Panc1 (cell line): ENCODE data around the gene EIF2AK2. TPM values are rescaled to one million over a fixed set of nuclear protein-coding genes. Genes with fewer than 3 reads are reported as not detected.

Source experiments
- ATAC-seq: fragments of 200-7000 bp; cut with Tn5 transposase; 2 replicates; pipeline ENCODE4 v1.9.1; 2020; ENCODE audit warnings: mild to moderate bottlenecking, moderate library complexity
- BruUV-seq: library from RNA; stranded (reverse); fragments of 400-500 nt; replicated peaks from 2 replicates; lab custom pipeline; 2021; lab: Mats Ljungman, UMichigan
- CTCF ChIA-PET: fragments of 300-600 bp; sonication (Branson Sonifier 250); formaldehyde crosslinking; loops from one replicate; lab custom pipeline; 2022; ENCODE audit warnings: antibody characterized with exemption; lab: Charles Lee
- POLR2A ChIA-PET: fragments of 300-600 bp; sonication (Branson Sonifier 250); formaldehyde crosslinking; loops from one replicate; lab custom pipeline; 2022; ENCODE audit warnings: antibody characterized with exemption; lab: Charles Lee
- DNase-seq: peaks from one replicate; pipeline ENCODE4 v3.0.0-alpha.2; 2010; ENCODE audit warnings: low read depth, low spot score
- H3K27ac ChIP-seq: 2 replicates; pipeline ENCODE4 v1.5.1; 2011; ENCODE audit warnings: mild to moderate bottlenecking, low read length, inconsistent platforms
- H3K27me3 ChIP-seq: fragments of 200-500 bp; sonication (Bioruptor generic); 2 replicates; pipeline ENCODE4 v1.6.0; 2014; ENCODE audit warnings: low read length, inconsistent platforms; ENCODE audit not compliant: control insufficient read depth, insufficient read depth
- H3K36me3 ChIP-seq: fragments of 200-500 bp; sonication (Bioruptor generic); 2 replicates; pipeline ENCODE4 v1.5.1; 2014; ENCODE audit warnings: inconsistent platforms, mild to moderate bottlenecking, low read length, moderate library complexity; ENCODE audit not compliant: control insufficient read depth, insufficient read depth
- H3K4me1 ChIP-seq: 2 replicates; pipeline ENCODE4 v1.5.1; 2011; ENCODE audit warnings: inconsistent platforms, mild to moderate bottlenecking, low read length, moderate library complexity; ENCODE audit not compliant: control insufficient read depth, insufficient read depth
- H3K4me3 ChIP-seq, 2 experiments: 2 replicates each; pipeline ENCODE4 v1.5.1; 2011 to 2012; ENCODE audit warnings: low read depth in 2 of 2, low read length in 2 of 2, mild to moderate bottlenecking in 2 of 2, inconsistent platforms in 1 of 2, moderate library complexity in 1 of 2
- H3K9me3 ChIP-seq: fragments of 200-500 bp; sonication (Bioruptor generic); 2 replicates; pipeline ENCODE4 v1.5.1; 2014; ENCODE audit warnings: low read depth, mild to moderate bottlenecking, inconsistent platforms, low read length, moderate library complexity; ENCODE audit not compliant: control insufficient read depth, insufficient read depth
- POLR2AphosphoS5 ChIP-seq: IDR thresholded peaks from 2 replicates; pipeline ENCODE4 v1.6.1; 2012; ENCODE audit warnings: mild to moderate bottlenecking, low read depth, low read length, moderate library complexity
- SIN3A ChIP-seq: IDR thresholded peaks from 2 replicates; pipeline ENCODE4 v1.6.1; 2012; ENCODE audit warnings: low read depth, mild to moderate bottlenecking, low read length, moderate library complexity, borderline replicate concordance; ENCODE audit not compliant: insufficient read depth
- TCF7L2 ChIP-seq: IDR thresholded peaks from 2 replicates; pipeline ENCODE4 v1.6.1; 2011; ENCODE audit warnings: mild to moderate bottlenecking, low read depth, low read length, inconsistent platforms
- in situ Hi-C: cut with HindIII; loops from 2 replicates; pipeline ENCODE4 v1.10.0; 2016; ENCODE audit warnings: low sequenced_read_pairs, low pct_unique_long_range_greater_than_20kb
- intact Hi-C: fragments of 100-400 bp; cut with micrococcal nuclease; formaldehyde crosslinking; loops from one replicate; pipeline ENCODE4 v1.10.0; 2022; ENCODE audit not compliant: unreplicated experiment
- total RNA-seq: library from RNA; stranded (reverse); gene quantifications from one replicate; pipeline ENCODE4 v1.2.1, GENCODE V29; 2021; ENCODE audit not compliant: unreplicated experiment
- TF ChIP-seq, protein P1 (sequence below), 2 experiments: IDR thresholded peaks; 2 replicates each; pipeline ENCODE4 v1.6.1; 2011 to 2012; ENCODE audit warnings: low read depth in 2 of 2, control low read depth in 1 of 2, low read length in 1 of 2, mild to moderate bottlenecking in 1 of 2, moderate library complexity in 1 of 2; ENCODE audit not compliant: insufficient read depth in 1 of 2
- TF ChIP-seq, protein P2 (sequence below): fragments of 450-650 bp; IDR thresholded peaks from 2 replicates; pipeline ENCODE4 v1.5.1; 2017; ENCODE audit warnings: mild to moderate bottlenecking

Gene EIF2AK2
- total RNA-seq, 1 experiment from 2014 or later: 44.3 TPM

DNA sequence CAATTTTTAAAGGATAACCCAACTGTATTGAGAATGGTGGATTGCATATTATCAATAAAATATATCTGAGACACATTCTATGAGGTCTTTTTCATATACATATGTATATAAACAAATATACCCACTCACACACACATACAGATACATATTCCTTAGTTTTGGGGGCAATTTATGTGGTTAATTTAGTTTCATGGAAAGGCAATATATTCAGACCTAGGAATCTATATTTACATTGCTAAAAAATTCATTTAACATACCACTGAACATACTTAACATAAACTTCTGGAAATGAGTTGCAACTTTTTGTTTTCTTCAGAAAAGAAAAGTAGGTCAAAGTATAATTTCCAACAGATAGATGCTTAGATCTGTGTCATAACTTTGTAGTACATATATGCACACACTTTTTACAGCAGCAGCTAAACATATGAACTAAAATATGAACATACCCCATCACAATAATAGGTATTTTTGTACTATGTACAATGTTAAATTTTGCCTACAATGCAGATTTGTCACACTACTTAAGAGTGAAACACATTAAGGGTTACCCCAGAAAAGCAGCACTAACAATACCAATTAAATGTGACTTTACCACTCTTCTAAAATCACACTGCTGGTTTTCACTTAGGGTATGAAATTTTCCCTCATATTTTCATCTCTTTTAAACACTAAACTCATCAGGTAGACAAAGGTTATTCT, 95.6 kb downstream of the EIF2AK2 start:
- Histone ChIP-seq H3K27me3 (no peaks in the 10 kb centered on the region), H3K36me3 (peaks cover 17% of the 10 kb centered on the region), H3K4me1 (no peaks in the 10 kb centered on the region), H3K9me3 (no peaks in the 10 kb centered on the region), H3K4me3 (no peak overlapping the region), H3K27ac (no peak overlapping the region)
- ChIA-PET CTCF (no interaction called here), POLR2A (no interaction called here)
- ATAC-seq: no peak
- BruUV-seq: no TSS peak
- in situ Hi-C loops: no loop called here
- intact Hi-C loops: no loop called here
- DNase-seq: no peak
- no peak for TF ChIP-seq TCF7L2
- TF ChIP-seq, protein P1, sequence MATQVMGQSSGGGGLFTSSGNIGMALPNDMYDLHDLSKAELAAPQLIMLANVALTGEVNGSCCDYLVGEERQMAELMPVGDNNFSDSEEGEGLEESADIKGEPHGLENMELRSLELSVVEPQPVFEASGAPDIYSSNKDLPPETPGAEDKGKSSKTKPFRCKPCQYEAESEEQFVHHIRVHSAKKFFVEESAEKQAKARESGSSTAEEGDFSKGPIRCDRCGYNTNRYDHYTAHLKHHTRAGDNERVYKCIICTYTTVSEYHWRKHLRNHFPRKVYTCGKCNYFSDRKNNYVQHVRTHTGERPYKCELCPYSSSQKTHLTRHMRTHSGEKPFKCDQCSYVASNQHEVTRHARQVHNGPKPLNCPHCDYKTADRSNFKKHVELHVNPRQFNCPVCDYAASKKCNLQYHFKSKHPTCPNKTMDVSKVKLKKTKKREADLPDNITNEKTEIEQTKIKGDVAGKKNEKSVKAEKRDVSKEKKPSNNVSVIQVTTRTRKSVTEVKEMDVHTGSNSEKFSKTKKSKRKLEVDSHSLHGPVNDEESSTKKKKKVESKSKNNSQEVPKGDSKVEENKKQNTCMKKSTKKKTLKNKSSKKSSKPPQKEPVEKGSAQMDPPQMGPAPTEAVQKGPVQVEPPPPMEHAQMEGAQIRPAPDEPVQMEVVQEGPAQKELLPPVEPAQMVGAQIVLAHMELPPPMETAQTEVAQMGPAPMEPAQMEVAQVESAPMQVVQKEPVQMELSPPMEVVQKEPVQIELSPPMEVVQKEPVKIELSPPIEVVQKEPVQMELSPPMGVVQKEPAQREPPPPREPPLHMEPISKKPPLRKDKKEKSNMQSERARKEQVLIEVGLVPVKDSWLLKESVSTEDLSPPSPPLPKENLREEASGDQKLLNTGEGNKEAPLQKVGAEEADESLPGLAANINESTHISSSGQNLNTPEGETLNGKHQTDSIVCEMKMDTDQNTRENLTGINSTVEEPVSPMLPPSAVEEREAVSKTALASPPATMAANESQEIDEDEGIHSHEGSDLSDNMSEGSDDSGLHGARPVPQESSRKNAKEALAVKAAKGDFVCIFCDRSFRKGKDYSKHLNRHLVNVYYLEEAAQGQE (IDR thresholded peaks at IDR 0.05; ENCODE audit: insufficient read depth in 1 of 2, low read depth in 2 of 2, low read length in 1 of 2): no peak
- TF ChIP-seq POLR2AphosphoS5: no peak
- no peak for TF ChIP-seq SIN3A
- TF ChIP-seq, protein P2, sequence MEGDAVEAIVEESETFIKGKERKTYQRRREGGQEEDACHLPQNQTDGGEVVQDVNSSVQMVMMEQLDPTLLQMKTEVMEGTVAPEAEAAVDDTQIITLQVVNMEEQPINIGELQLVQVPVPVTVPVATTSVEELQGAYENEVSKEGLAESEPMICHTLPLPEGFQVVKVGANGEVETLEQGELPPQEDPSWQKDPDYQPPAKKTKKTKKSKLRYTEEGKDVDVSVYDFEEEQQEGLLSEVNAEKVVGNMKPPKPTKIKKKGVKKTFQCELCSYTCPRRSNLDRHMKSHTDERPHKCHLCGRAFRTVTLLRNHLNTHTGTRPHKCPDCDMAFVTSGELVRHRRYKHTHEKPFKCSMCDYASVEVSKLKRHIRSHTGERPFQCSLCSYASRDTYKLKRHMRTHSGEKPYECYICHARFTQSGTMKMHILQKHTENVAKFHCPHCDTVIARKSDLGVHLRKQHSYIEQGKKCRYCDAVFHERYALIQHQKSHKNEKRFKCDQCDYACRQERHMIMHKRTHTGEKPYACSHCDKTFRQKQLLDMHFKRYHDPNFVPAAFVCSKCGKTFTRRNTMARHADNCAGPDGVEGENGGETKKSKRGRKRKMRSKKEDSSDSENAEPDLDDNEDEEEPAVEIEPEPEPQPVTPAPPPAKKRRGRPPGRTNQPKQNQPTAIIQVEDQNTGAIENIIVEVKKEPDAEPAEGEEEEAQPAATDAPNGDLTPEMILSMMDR: no peak

DNA sequence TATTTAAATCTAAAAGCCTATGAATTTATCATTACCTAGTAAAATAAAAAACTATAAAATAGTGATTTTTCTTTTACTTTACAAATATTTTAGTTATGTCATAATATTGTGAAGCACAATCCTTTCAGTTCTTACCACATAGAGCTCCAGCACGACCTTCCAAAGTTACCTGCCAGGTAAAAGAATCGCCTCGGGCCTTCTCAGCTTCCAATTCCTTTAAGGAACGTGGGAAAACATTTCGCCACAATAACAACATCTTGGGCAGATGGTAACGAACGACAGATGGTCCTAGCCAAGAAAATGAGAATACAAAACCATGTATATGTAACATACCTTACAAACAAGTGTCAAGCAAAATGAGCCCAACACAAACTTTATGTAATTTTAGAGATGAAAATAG, 96.3 kb downstream of the EIF2AK2 start:
- H3K27ac ChIP-seq: no peak overlapping the region
- no peak for DNase-seq
- H3K9me3 ChIP-seq: no peaks in the 10 kb centered on the region
- no TSS peak for BruUV-seq
- ChIA-PET POLR2A (no interaction called here), CTCF (no interaction called here)
- no peak overlapping the region for H3K4me3 ChIP-seq
- H3K4me1 ChIP-seq: no peaks in the 10 kb centered on the region
- TF ChIP-seq, protein P2: no peak
- TF ChIP-seq, protein P1 (IDR thresholded peaks at IDR 0.05; ENCODE audit: insufficient read depth in 1 of 2, low read depth in 2 of 2, low read length in 1 of 2): no peak
- TF ChIP-seq POLR2AphosphoS5: no peak
- no peak for TF ChIP-seq SIN3A
- no peak for TF ChIP-seq TCF7L2
- no peaks in the 10 kb centered on the region for H3K27me3 ChIP-seq
- in situ Hi-C loops: no loop called here
- peaks cover 17% of the 10 kb centered on the region for H3K36me3 ChIP-seq
- intact Hi-C loops: no loop called here
- no peak for ATAC-seq
